ENCODE results near the gene ASGR1.

The ASGR1 gene

GRCh38 chr17:7204336-7204735 is 25.2 kb upstream of the ASGR1 start:
- no peaks in the 10 kb centered on the region for H4K20me1 ChIP-seq (ENCODE audit: insufficient read depth, low read length)
- H3K79me2 ChIP-seq (ENCODE audit: insufficient read depth, low read length), result no peaks in the 10 kb centered on the region
- peaks cover 15% of the 10 kb centered on the region for H3K36me3 ChIP-seq (ENCODE audit: insufficient read depth, low read length)
- peak overlapping the region; percentile 70; the same call in 1 of the 2 replicates for H2AFZ ChIP-seq (ENCODE audit: low read depth, low read length)
- 0 out of 2 replicates have a peak overlapping the region, but pooled peaks have one; percentile 42 for H3K27ac ChIP-seq (ENCODE audit: low read length)
- H3K9me3 ChIP-seq (ENCODE audit: insufficient read depth, low read length, severe bottlenecking), result no peaks in the 10 kb centered on the region
- peak; percentile 6; the same call in 2 of the 3 replicates for ATAC-seq (ENCODE audit: insufficient read depth, low read depth)
- H3K4me1 ChIP-seq (ENCODE audit: insufficient read depth, low read length), result peaks cover 19% of the 10 kb centered on the region
- peak overlapping the region; percentile 25; the same call in 1 of the 2 replicates for H3K9ac ChIP-seq (ENCODE audit: low read depth, low read length)
- no peaks in the 10 kb centered on the region for H3K27me3 ChIP-seq (ENCODE audit: insufficient read depth, low read length, poor library complexity)
- peak overlapping the region in 1 of 2 experiments; percentile 52; a peak in 2 of 4 replicates for H3K4me3 ChIP-seq (ENCODE audit: low read depth in 1 of 2, low read length in 2 of 2)
- peak; percentile 29 for DNase-seq
- H3K4me2 ChIP-seq (ENCODE audit: insufficient read depth, low read length), result peak overlapping the region; percentile 65
- no peak for TF ChIP-seq EZH2 (IDR thresholded peaks at IDR 0.05; ENCODE audit: borderline replicate concordance, low read depth, low read length, severe bottlenecking)
- no peak for TF ChIP-seq CTCF (IDR thresholded peaks at IDR 0.05; ENCODE audit: borderline replicate concordance, extremely low read depth, low read length, poor library complexity, severe bottlenecking)

GRCh38 chr17:7203391-7203790 is 24.2 kb upstream of the ASGR1 start:
- Histone ChIP-seq H3K9me3 (ENCODE audit: insufficient read depth, low read length, severe bottlenecking) (no peaks in the 10 kb centered on the region), H3K9ac (ENCODE audit: low read depth, low read length) (no peak overlapping the region), H3K4me2 (ENCODE audit: insufficient read depth, low read length) (no peak overlapping the region), H3K4me1 (ENCODE audit: insufficient read depth, low read length) (peaks cover 19% of the 10 kb centered on the region), H3K27ac (ENCODE audit: low read length) (no peak overlapping the region), H3K27me3 (ENCODE audit: insufficient read depth, low read length, poor library complexity) (no peaks in the 10 kb centered on the region), H4K20me1 (ENCODE audit: insufficient read depth, low read length) (no peaks in the 10 kb centered on the region), H3K36me3 (ENCODE audit: insufficient read depth, low read length) (peaks cover 15% of the 10 kb centered on the region), H3K4me3 (ENCODE audit: low read depth in 1 of 2, low read length in 2 of 2) (no peak overlapping the region), H2AFZ (ENCODE audit: low read depth, low read length) (no peak overlapping the region), H3K79me2 (ENCODE audit: insufficient read depth, low read length) (no peaks in the 10 kb centered on the region)
- ATAC-seq (ENCODE audit: insufficient read depth, low read depth) (no peak), DNase-seq (no peak)
- no peak for TF ChIP-seq EZH2 (IDR thresholded peaks at IDR 0.05; ENCODE audit: borderline replicate concordance, low read depth, low read length, severe bottlenecking)
- TF ChIP-seq CTCF (IDR thresholded peaks at IDR 0.05; ENCODE audit: borderline replicate concordance, extremely low read depth, low read length, poor library complexity, severe bottlenecking), result no peak

- 0 out of 2 replicates have a peak, but pooled peaks cover 3% of the 10 kb centered on the region for H4K20me1 ChIP-seq (ENCODE audit: insufficient read depth, low read length)
- H3K36me3 ChIP-seq (ENCODE audit: insufficient read depth, low read length), result peaks cover 22% of the 10 kb centered on the region
- no peak for TF ChIP-seq CTCF (IDR thresholded peaks at IDR 0.05; ENCODE audit: borderline replicate concordance, extremely low read depth, low read length, poor library complexity, severe bottlenecking)
- TF ChIP-seq EZH2 (IDR thresholded peaks at IDR 0.05; ENCODE audit: borderline replicate concordance, low read depth, low read length, severe bottlenecking), result no peak
- DNase-seq (no peak), ATAC-seq (ENCODE audit: insufficient read depth, low read depth) (no peak)
- H3K9ac ChIP-seq (ENCODE audit: low read depth, low read length), result no peak overlapping the region
- H3K27me3 ChIP-seq (ENCODE audit: insufficient read depth, low read length, poor library complexity), result no peaks in the 10 kb centered on the region
- no peaks in the 10 kb centered on the region for H3K4me1 ChIP-seq (ENCODE audit: insufficient read depth, low read length)
- no peak overlapping the region for H3K4me2 ChIP-seq (ENCODE audit: insufficient read depth, low read length)
- no peak overlapping the region for H2AFZ ChIP-seq (ENCODE audit: low read depth, low read length)
- no peak overlapping the region for H3K27ac ChIP-seq (ENCODE audit: low read length)
- H3K4me3 ChIP-seq (ENCODE audit: low read depth in 1 of 2, low read length in 2 of 2), result no peak overlapping the region
- no peaks in the 10 kb centered on the region for H3K79me2 ChIP-seq (ENCODE audit: insufficient read depth, low read length)
- H3K9me3 ChIP-seq (ENCODE audit: insufficient read depth, low read length, severe bottlenecking), result no peaks in the 10 kb centered on the region
These were observed 17.7 kb upstream of the ASGR1 start for GRCh38 chr17:7196651-7197401.

Measured in DND-41 (cell line).